CD4-positive, alpha-beta T cell treated with Interleukin-15 for 1 hour (primary cell): ENCODE measurements around the gene TMEM181.
"Not testable (repeated sequence)": the region's sequence is repeated elsewhere in the genome, so short reads cannot be mapped to it uniquely, and the experiment has no call there.

Experiments used
- DNase-seq: peaks from one replicate; pipeline ENCODE4 v3.0.0-alpha.2; 2020

TMEM181 gene

GRCh38 chr6:158643836-158644230, 83.9 kb downstream of the TMEM181 start:
- DNase-seq = no peak

DNA sequence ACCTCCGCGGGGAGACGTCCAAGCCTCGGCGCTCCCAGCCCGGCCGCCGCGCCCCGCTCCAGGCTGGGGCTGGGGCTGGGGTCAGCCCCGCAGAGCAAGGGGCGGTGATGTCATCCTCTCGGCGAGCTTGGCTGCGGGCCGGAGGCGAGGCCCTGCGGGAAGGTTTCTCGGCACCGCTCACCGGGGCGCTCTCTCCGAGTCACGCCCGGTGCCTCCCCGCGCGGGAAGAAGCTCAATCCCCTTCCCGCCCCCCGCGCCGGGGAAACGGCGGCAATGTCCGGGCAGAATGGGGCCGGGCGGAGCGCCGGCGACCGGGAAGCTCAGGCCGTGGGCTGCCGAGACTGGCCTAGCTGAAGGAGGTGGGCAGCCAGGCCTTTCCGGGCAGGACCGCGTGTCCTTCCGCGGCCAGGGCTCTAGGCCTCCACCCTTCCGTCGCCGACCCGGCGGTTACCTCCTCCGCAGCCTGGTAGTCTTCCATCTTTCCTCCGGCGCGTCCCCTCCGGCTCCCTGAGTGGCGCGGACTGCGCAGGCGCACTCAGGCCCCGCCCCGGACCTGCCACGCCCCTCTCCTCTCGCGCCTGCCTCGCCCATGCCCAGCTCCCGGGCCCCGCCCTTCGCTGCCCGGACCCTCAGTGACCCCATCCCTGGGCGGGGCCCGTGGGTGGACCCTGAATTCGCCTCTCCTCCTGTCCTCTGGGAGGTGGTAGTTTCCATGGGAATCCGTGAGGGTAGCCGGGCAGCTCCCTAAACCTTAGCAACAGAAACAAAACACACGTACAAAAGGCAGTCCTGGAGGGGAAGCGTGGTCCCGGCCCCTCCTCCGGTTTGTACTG, 84.6 kb downstream of the TMEM181 start, which contains the start of gene DYNLT1:
Gene DYNLT1, minus strand, starts transcription at position 513 of the 833 bp plus-strand sequence. Its CDS starts 35 bp downstream, at position 478.
- DNase-seq = peak; percentile 88

GRCh38 chr6:158645064-158646022, 85.5 kb downstream of the TMEM181 start:
- no peak for DNase-seq

DNA sequence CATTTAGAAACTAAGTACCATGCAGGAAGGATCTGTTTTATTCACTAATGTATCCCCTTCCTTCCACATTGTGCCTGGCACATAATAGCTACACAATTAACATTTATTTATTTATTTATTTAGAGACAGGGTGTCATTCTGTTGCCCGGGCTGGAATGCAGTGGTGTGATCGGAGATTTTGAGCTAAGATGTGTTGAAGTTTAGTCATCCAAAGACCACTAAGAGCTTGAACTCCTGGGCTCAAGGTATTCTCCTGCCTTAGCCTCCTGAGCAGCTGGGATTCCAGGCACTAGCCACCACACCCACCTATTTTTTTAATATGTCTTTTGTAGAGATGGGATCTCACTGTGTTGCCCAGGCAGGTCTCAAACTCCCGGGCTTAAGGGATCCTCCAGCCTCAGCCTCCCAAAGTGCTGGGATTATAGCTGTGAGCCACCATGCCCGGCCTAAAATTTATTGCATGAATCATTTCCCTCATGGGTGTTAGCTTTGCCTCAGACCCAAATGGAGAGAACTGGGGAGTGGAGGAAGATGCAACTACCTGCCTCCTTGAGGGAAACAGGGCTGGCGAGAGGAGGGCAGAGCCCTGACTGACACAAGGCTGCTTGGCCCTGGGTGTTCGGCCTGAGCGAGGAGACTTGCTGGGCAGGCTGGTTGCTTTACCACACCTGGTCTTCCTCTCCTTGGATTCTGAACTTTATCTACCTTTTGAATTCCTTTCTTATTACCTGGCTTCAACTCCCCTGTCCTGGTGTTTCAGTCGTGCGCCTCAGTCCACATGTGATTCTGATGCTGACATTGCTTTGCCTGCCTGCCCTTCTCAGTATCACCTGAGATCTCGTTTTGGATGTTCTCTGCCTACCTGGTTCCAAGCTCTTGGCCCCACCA, 86.4 kb downstream of the TMEM181 start:
- DNase-seq = no peak

GRCh38 chr6:158647501-158647900, 87.6 kb downstream of the TMEM181 start:
- no peak for DNase-seq

- DNase-seq = no peak
These were observed 88.8 kb downstream of the TMEM181 start for GRCh38 chr6:158648682-158649131.

DNA sequence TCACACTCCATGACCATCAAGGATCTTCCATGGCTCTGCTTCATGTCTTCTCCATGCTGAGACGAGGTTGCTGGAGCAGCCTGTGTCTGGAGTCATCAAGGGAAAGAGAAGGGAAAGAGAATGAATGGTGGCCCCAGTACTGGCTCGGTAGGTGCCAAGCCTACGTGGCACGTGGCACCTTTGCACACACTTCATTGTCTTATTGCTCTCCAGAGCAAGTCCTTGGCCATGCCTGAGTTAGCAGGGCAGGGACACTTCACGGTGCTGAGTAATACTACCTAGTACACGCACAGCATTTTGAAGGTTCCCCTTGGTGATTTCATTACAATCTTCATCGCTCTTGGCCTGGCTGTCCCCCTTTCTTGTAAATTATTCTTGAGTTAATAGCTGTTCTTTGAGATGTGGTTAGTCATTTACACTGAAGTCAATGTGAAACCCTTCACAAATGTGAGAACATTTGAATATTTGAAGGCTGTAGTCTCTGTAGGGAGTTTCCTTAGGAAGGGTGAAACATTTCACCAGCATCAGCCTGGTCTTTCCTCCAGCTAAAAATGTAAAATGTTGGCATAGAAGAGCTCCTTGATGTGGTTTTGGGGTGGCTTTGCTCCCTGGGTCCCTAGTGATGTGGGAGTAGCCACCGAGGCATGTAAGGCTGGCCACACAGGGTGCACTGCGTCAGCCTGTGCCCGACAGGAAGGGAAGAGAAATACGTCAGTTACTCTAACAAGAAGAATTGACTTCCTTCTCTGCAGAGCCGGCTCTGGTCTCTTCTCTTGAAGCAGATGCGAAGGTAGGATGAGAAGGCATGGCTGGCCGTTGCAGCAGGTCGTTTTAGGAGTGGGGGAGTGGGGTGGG, 89.6 kb downstream of the TMEM181 start, which contains the start of gene SYTL3:
Gene SYTL3, plus strand, starts transcription at position 766 of the 855 bp plus-strand sequence. CDS start 13,215 bp downstream, outside the sequence.
- peak; percentile 92 for DNase-seq

DNA sequence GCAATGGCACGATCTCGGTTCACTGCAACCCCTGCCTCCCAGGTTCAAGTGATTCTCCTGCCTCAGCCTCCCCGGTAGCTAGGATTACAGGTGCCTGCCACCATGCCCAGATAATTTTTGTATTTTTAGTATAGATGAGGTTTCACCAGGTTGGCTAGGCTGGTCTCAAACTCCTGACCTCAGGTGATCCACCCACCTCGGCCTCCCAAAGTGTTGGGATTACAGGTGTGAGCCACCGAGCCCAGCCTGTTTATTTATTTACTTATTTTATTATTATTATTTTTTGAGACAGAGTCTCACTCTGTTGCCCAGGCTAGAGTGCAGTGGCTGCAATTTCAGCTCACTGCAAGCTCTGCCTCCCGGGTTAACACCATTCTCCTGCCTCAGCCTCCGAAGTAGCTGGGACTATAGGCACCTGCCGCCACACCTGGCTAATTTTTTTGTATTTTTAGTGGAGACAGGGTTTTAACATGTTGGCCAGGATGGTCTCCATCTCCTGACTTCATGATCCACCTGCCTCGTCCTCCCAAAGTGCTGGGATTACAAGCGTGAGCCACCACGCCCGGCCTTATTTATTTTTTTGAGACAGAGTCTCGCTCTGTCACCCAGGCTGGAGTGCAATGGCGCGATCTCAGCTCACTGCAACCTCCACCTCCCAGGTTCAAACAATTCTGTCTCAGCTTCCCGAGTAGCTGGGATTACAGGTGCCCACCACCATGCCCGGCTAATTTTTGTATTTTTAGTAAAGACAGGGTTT, 92.3 kb downstream of the TMEM181 start:
- not testable (repeated sequence) for DNase-seq

- DNase-seq = peak; percentile 94
These were observed 93.9 kb downstream of the TMEM181 start for GRCh38 chr6:158653577-158654354.

DNA sequence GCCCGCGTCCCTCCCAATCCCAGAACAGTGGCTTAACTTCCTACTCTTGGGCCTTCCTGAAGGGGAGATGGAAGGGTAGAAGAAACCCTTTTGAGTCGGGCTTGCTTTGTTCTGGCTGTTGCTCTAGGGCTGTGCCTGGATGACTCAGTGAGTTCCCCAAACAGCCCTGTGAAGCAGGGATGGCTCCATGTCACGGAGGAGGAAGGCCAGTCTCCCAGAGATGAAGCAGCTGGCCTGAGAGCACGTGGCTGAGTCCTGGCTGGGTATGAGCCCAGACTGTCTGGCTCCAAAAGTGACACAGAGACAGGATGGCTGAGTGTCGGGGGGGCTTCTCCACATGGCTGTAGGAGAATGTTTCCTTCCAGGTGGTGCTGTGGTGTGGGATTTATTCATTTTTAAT, 94.6 kb downstream of the TMEM181 start:
- peak; percentile 73 for DNase-seq

DNA sequence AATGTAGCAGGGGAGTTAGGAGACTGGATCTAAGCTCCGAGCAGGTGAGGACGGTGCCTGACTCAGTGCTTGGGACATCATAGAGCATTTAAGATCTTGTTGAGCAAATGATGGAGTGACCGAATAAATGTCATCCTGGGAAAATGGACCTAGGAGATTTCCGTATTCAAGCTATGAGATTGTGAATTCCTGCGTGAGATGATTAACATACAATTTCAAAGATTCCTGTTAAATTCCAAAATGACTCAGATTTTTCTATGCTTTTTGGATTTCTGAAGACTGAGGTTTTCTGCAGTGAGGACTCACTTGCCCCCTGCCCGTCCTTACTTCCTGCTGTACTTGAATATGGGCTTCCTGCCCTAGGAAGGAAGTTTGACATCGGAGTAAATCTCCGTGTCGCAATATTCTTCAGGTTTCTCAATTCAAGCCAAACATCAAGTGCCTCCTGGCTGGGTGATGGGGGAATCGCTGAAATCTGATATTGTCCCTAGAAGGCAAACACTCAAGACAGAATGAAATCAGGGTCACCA, 95.1 kb downstream of the TMEM181 start:
- DNase-seq = peak; percentile 34

DNA sequence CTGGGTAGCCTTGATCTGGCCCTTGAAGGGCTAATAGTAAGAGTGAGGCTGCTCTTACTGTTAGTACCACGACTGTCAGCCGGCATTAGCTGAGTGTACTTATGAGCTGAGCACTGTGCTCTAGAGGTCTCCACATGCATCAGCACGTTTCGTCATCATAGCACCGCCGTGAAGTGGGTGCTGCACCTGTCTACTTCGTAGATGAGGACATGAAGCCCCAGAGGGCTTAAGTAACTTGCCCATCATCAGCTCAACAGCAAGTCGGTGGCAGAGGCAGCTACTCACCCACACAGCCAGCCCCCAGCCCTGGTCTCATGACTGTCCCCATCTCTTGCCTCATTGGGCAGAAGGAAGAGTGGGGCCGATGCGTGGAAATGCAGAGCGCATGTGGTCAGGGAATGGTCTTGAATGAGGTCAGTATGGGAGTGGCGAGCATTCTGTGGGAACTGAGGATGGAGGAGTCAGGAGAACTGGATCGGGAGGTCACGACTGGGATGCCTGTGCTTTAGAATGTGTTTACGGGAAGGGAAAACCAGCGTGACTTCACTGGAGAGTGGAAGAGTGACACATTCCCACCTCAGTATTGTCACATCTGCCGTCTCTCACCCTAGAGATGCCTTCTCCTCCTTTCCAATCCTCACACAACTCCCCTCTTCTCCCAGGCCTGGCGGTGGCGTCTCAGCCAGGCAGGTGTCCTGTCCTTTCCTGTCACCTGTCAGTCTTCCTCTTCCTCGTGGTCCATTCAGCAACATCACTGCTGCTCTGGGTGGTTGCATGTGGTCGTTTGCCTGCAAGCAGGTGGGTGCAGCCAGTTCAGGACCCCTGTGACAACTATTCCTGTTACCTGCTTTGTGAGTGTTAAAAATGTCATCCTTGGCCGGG, 95.9 kb downstream of the TMEM181 start:
- DNase-seq = no peak

GRCh38 chr6:158656986-158657385, 97.1 kb downstream of the TMEM181 start:
- not testable (repeated sequence) for DNase-seq

- peak; percentile 66 for DNase-seq
These were observed 100.5 kb downstream of the TMEM181 start for GRCh38 chr6:158660333-158660754.

GRCh38 chr6:158661156-158661685, 101.3 kb downstream of the TMEM181 start:
- no peak for DNase-seq

DNA sequence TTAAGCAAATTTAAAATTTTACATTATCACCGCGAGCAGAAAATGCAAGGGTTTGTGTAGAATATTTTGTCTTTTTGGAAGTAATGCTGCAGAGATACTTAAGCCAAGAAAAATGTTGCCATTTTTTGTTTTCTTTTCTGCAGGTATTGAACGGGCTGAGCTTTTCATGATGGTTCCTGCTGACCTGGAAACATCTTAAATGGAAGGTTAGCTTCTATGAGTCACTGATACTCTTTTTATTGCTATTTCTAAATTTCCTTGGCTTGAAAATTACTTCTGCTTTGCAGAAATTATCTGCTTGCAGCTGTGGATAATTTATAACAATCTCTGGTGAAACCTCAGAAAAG, 102.7 kb downstream of the TMEM181 start:
- DNase-seq = no peak

- peak; percentile 49 for DNase-seq
These were observed 103.2 kb downstream of the TMEM181 start for GRCh38 chr6:158662954-158663624.
